ENCODE results near the gene KCNQ2.

KCNQ2 gene

DNA sequence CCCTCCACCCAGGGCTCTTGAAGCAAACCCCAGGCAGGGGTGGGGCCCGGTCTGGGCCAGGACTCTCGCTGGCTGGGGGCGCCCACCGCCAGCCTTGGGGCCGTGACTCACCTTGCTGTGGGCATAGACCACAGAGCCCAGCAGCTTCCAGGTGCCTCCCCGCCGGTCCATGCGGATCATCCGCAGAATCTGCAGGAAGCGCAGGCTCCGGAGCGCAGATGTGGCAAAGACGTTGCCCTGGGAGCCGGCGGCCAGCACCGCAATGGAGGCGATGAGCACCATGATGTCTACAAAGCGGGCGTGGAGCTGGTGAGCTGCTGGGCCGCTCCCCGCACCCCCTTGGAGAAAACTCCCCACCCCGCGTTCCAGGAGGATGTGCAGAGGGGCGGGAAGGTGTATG is 27.9 kb downstream of the KCNQ2 start:
- H3K4me3 ChIP-seq (ENCODE audit: low read length) = no peak overlapping the region
- H3K4me1 ChIP-seq (ENCODE audit: low read length) = no peaks in the 10 kb centered on the region
- TF ChIP-seq EZH2phosphoT487 (IDR thresholded peaks at IDR 0.05; ENCODE audit: low read depth) (no peak), CTCF (IDR thresholded peaks at IDR 0.05; ENCODE audit: low read depth, low read length) (no peak)

DNA sequence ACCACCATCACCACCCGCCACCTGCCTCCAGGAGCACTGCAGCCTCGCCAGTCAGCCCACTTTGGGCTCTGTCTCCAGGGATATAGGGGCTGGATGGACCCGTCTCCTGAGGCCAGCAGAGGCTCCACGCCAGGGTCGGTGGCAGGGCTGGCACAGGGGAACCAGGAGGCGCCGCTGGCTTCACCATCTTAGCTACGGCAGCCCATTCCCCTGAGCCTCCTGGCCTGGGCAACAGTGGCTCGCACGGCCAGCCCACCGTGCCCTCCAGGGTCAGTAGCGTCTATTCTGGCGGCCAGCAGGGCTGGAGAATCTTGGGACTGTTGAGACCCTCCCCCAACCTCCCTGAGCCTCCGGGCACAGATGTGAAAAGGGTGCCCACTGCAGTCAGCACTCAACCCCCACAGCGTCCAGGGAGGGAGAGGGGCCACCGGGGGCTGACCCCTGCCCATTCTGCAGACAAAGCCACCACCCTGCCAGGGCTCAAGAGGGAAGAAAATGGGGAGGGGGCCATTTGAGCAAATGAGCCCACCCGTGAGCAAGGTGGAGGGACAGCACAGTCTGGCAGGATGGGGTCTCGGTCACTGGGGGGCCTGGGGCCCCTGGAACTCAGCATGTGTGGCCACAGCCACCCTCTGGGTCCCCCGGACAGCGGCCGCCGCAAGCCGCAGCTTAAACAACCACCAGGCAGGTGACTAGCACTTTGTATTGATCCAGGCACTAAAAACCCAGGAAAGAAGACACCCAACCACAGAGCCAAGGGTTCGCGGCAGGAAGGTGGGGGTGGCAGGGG is 28.7 kb downstream of the KCNQ2 start:
- Histone ChIP-seq H3K79me2 (ENCODE audit: low read length) (no peaks in the 10 kb centered on the region), H4K20me1 (ENCODE audit: insufficient read depth, low read length) (no peaks in the 10 kb centered on the region), H3K4me3 (ENCODE audit: low read length) (no peak overlapping the region), H2AFZ (ENCODE audit: low read depth, low read length) (no peak overlapping the region), H3K4me2 (ENCODE audit: low read length) (no peak overlapping the region), H3K27ac (ENCODE audit: low read length) (no peak overlapping the region), H3K9me3 (ENCODE audit: insufficient read depth, low read length) (no peaks in the 10 kb centered on the region), H3K9ac (ENCODE audit: low read length) (no peak overlapping the region), H3K4me1 (ENCODE audit: low read length) (no peaks in the 10 kb centered on the region), H3K36me3 (replicated peaks; ENCODE audit: low read depth, low read length) (no peaks in the 10 kb centered on the region), H3K27me3 (ENCODE audit: low read depth, low read length) (no peaks in the 10 kb centered on the region)
- no peak for TF ChIP-seq EZH2phosphoT487 (IDR thresholded peaks at IDR 0.05; ENCODE audit: low read depth)
- no peak for TF ChIP-seq CTCF (IDR thresholded peaks at IDR 0.05; ENCODE audit: low read depth, low read length)

More for the DNA sequence above, 27.9 kb downstream of the KCNQ2 start:
- no peak overlapping the region for H3K9ac ChIP-seq (ENCODE audit: low read length)
- H3K27me3 ChIP-seq (ENCODE audit: low read depth, low read length) = no peaks in the 10 kb centered on the region
- no peaks in the 10 kb centered on the region for H4K20me1 ChIP-seq (ENCODE audit: insufficient read depth, low read length)
- H3K79me2 ChIP-seq (ENCODE audit: low read length) = no peaks in the 10 kb centered on the region
- H3K9me3 ChIP-seq (ENCODE audit: insufficient read depth, low read length) = no peaks in the 10 kb centered on the region
- H3K4me2 ChIP-seq (ENCODE audit: low read length) = no peak overlapping the region
- no peak overlapping the region for H3K27ac ChIP-seq (ENCODE audit: low read length)
- H3K36me3 ChIP-seq (replicated peaks; ENCODE audit: low read depth, low read length) = no peaks in the 10 kb centered on the region
- no peak overlapping the region for H2AFZ ChIP-seq (ENCODE audit: low read depth, low read length)

DNA sequence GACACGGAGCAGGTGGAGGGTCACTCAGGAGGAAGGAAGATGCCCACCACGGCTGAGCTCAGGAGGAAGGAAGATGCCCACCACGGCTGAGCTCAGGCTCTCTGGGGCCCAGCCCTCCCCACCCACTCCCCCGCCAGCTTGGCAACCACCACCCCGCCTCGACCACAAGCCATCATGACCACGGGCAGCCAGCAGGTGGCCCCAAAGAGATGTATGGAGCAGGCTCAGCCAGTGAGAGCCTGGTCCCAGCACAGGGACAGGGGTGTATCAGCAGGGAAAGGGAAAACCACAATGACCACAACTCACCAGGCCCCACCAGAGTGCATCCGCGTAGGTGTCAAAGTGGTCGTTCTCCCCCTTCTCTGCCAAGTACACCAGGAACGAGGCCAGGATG is 30.4 kb downstream of the KCNQ2 start:
- Histone ChIP-seq H3K4me1 (ENCODE audit: low read length) (no peaks in the 10 kb centered on the region), H3K4me3 (ENCODE audit: low read length) (no peak overlapping the region), H3K27me3 (ENCODE audit: low read depth, low read length) (no peaks in the 10 kb centered on the region), H3K9ac (ENCODE audit: low read length) (no peak overlapping the region), H3K36me3 (replicated peaks; ENCODE audit: low read depth, low read length) (no peaks in the 10 kb centered on the region), H3K27ac (ENCODE audit: low read length) (no peak overlapping the region), H3K4me2 (ENCODE audit: low read length) (no peak overlapping the region), H3K79me2 (ENCODE audit: low read length) (no peaks in the 10 kb centered on the region), H4K20me1 (ENCODE audit: insufficient read depth, low read length) (no peaks in the 10 kb centered on the region), H2AFZ (ENCODE audit: low read depth, low read length) (no peak overlapping the region), H3K9me3 (ENCODE audit: insufficient read depth, low read length) (no peaks in the 10 kb centered on the region)
- peak; percentile 27 for TF ChIP-seq CTCF (IDR thresholded peaks at IDR 0.05; ENCODE audit: low read depth, low read length)
- TF ChIP-seq EZH2phosphoT487 (IDR thresholded peaks at IDR 0.05; ENCODE audit: low read depth) = no peak

- Histone ChIP-seq H3K79me2 (ENCODE audit: low read length) (no peaks in the 10 kb centered on the region), H4K20me1 (ENCODE audit: insufficient read depth, low read length) (no peaks in the 10 kb centered on the region), H3K36me3 (replicated peaks; ENCODE audit: low read depth, low read length) (no peaks in the 10 kb centered on the region), H2AFZ (ENCODE audit: low read depth, low read length) (no peak overlapping the region), H3K9me3 (ENCODE audit: insufficient read depth, low read length) (no peaks in the 10 kb centered on the region), H3K27ac (ENCODE audit: low read length) (no peak overlapping the region), H3K9ac (ENCODE audit: low read length) (no peak overlapping the region), H3K27me3 (ENCODE audit: low read depth, low read length) (no peaks in the 10 kb centered on the region), H3K4me3 (ENCODE audit: low read length) (no peak overlapping the region), H3K4me2 (ENCODE audit: low read length) (no peak overlapping the region), H3K4me1 (ENCODE audit: low read length) (no peaks in the 10 kb centered on the region)
- TF ChIP-seq CTCF (IDR thresholded peaks at IDR 0.05; ENCODE audit: low read depth, low read length) = no peak
- TF ChIP-seq EZH2phosphoT487 (IDR thresholded peaks at IDR 0.05; ENCODE audit: low read depth) = no peak
Measured at GRCh38 chr20:63441136-63442099, 31.0 kb downstream of the KCNQ2 start.

Data from OCI-LY3 (cell line).